Uterus (tissue), 4 donors: Measurements from ENCODE around the gene TWIST2. TPM values are rescaled to one million over a fixed set of nuclear protein-coding genes. Genes with fewer than 3 reads are reported as not detected.
A peak's percentile ranks its signal among the peaks of the same experiment; 100 is the strongest.

Source experiments
- DNase-seq, 2 donors: peaks; one replicate each; pipeline ENCODE4 v3.0.0-alpha.2; 2019 to 2020
- H3K27ac ChIP-seq, 2 donors: fragments of 200-600 bp; sonication (generic); 1 replicate in 1 of 2; 2 replicates in 1 of 2; pipeline ENCODE4 v1.5.1; 2016 to 2018
- H3K27me3 ChIP-seq, 2 donors: fragments of 200-600 bp; sonication (generic); one replicate each; pipeline ENCODE4 v1.5.1; 2018 to 2019; ENCODE audit warnings: control low read depth in 1 of 2
- H3K36me3 ChIP-seq, 2 donors: fragments of 200-600 bp; sonication (generic); one replicate each; pipeline ENCODE4 v1.5.1; 2019; ENCODE audit warnings: control low read depth in 1 of 2
- H3K4me1 ChIP-seq, 2 donors: fragments of 200-600 bp; sonication (generic); one replicate each; pipeline ENCODE4 v1.5.1; 2018 to 2019; ENCODE audit warnings: control low read depth in 1 of 2
- H3K4me3 ChIP-seq, 2 donors: fragments of 200-600 bp; sonication (generic); 1 replicate in 1 of 2; 2 replicates in 1 of 2; pipeline ENCODE4 v1.5.1; 2018 to 2019; ENCODE audit warnings: mild to moderate bottlenecking in 1 of 2
- H3K9me3 ChIP-seq, 2 donors: fragments of 200-600 bp; sonication (generic); one replicate each; pipeline ENCODE4 v1.5.1; 2019; ENCODE audit warnings: control low read depth in 1 of 2
- POLR2A ChIP-seq, 2 donors: fragments of 450-650 bp; IDR thresholded peaks; one replicate each; pipeline ENCODE4 v1.6.1; 2016; ENCODE audit warnings: antibody characterized with exemption in 2 of 2, mild to moderate bottlenecking in 1 of 2, moderate library complexity in 1 of 2
- intact Hi-C: fragments of 100-400 bp; cut with DNase I; formaldehyde crosslinking; loops from one replicate; pipeline ENCODE4 v1.15.1; 2023; ENCODE audit warnings: low total_unique reads
- total RNA-seq, 4 donors: library from RNA; depleted of rRNA in 3 of 4; stranded (reverse); fragments of >200 nt in 3 of 4; gene quantifications; one replicate each; pipeline versions ENCODE4 v1.1.0 to v1.2.4, GENCODE V29; 2014 to 2023
- TF ChIP-seq, protein P1 (sequence below), 4 experiments: fragments of 200-600 bp in 2 of 4; fragments of 450-650 bp in 2 of 4; sonication (generic) in 2 of 4; IDR thresholded peaks; one replicate each; pipeline ENCODE4 v1.5.1; 2016 to 2019; ENCODE audit warnings: antibody characterized with exemption in 4 of 4, mild to moderate bottlenecking in 2 of 4, moderate library complexity in 1 of 4
- donor health status: DM: yes; HTN: yes; CAD: no.

Gene TWIST2
- total RNA-seq, 4 donors from 2014 or later = 28.1 to 199 (median 63.9) TPM

GRCh38 chr2:238903141-238903540 is 55.3 kb downstream of the TWIST2 start:
- H3K4me1 ChIP-seq = peaks cover 8 to 12% of the 10 kb centered on the region in 2 donors
- no peak for DNase-seq
- no peak overlapping the region for H3K27ac ChIP-seq
- no peaks in the 10 kb centered on the region for H3K27me3 ChIP-seq
- H3K36me3 ChIP-seq = no peaks in the 10 kb centered on the region
- intact Hi-C loops = loop anchor here (5.0 kb wide), 1 partner anchor 61 kb away; no protein-coding TSS in a partner anchor
- no peaks in the 10 kb centered on the region for H3K9me3 ChIP-seq
- TF ChIP-seq, protein P1, sequence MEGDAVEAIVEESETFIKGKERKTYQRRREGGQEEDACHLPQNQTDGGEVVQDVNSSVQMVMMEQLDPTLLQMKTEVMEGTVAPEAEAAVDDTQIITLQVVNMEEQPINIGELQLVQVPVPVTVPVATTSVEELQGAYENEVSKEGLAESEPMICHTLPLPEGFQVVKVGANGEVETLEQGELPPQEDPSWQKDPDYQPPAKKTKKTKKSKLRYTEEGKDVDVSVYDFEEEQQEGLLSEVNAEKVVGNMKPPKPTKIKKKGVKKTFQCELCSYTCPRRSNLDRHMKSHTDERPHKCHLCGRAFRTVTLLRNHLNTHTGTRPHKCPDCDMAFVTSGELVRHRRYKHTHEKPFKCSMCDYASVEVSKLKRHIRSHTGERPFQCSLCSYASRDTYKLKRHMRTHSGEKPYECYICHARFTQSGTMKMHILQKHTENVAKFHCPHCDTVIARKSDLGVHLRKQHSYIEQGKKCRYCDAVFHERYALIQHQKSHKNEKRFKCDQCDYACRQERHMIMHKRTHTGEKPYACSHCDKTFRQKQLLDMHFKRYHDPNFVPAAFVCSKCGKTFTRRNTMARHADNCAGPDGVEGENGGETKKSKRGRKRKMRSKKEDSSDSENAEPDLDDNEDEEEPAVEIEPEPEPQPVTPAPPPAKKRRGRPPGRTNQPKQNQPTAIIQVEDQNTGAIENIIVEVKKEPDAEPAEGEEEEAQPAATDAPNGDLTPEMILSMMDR (IDR thresholded peaks at IDR 0.05) = no peak
- no peak for TF ChIP-seq POLR2A (IDR thresholded peaks at IDR 0.05)
- H3K4me3 ChIP-seq = no peak overlapping the region

- intact Hi-C loops = loop anchor here (5.0 kb wide), 1 partner anchor 62 kb away; no protein-coding TSS in a partner anchor
- peaks cover 7 to 8% of the 10 kb centered on the region in 2 donors for H3K4me1 ChIP-seq
- DNase-seq = no peak
- no peak overlapping the region for H3K4me3 ChIP-seq
- TF ChIP-seq POLR2A (IDR thresholded peaks at IDR 0.05) = no peak
- no peaks in the 10 kb centered on the region for H3K9me3 ChIP-seq
- no peaks in the 10 kb centered on the region for H3K27me3 ChIP-seq
- peak overlapping the region in 1 of 2 donors; percentile 13 for H3K27ac ChIP-seq
- H3K36me3 ChIP-seq = no peaks in the 10 kb centered on the region
These were observed 56.3 kb downstream of the TWIST2 start for GRCh38 chr2:238904177-238904576.

DNA sequence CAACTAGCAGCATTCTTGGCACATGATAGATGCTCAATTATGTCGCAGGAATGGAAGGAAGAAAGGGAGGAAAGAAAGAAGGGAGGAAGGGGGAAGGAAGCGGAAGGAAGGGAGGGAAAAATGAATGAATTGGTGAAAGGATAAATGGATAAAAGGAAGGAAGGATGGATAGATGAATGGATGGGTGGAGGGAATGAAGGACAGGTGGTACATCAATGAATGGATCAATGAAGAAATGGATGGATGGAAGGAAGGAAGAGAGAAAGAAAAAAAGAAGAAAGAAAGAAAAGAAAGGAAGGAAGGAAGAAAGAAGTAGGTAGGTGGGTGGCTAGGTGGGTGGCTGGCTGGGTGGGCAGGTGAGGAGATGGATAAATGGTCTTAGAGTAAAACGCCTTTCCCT is 56.8 kb downstream of the TWIST2 start:
- Histone ChIP-seq H3K27ac (peak overlapping the region in 1 of 2 donors; percentile 13), H3K9me3 (no peaks in the 10 kb centered on the region), H3K4me1 (peaks cover 7 to 8% of the 10 kb centered on the region in 2 donors), H3K36me3 (no peaks in the 10 kb centered on the region), H3K27me3 (no peaks in the 10 kb centered on the region), H3K4me3 (no peak overlapping the region)
- TF ChIP-seq POLR2A (IDR thresholded peaks at IDR 0.05) = no peak
- TF ChIP-seq, protein P1 (IDR thresholded peaks at IDR 0.05) = no peak
- no peak for DNase-seq
- intact Hi-C loops = loop anchor here (5.0 kb wide), 1 partner anchor 62 kb away; no protein-coding TSS in a partner anchor

GRCh38 chr2:238905224-238905623 is 57.3 kb downstream of the TWIST2 start:
- intact Hi-C loops = no loop called here
- DNase-seq = peak; percentile 48 to 52

DNA sequence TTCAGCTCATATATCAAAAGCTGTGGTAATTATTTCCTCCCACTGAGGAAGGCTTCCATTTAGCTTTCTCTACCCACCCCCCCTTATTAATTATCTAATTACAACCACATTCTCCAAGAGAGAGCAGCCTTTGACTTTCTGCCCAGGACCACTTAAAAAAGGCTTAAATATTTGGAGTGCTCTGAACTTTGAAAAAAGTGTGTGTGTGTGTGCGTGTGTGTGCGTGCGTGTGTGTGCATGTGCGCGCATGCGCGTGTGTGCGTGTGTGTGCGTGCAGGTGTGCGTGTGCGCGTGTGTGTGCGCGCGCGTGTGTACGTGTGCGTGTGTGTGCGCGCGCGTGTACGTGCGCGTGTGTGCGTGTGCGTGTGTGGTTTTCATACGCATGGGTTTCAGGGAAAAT is 57.8 kb downstream of the TWIST2 start:
- Histone ChIP-seq H3K36me3 (no peaks in the 10 kb centered on the region), H3K4me3 (no peak overlapping the region), H3K9me3 (no peaks in the 10 kb centered on the region), H3K27me3 (no peaks in the 10 kb centered on the region), H3K4me1 (peaks cover 7 to 8% of the 10 kb centered on the region in 2 donors), H3K27ac (peak overlapping the region; percentile 12 to 42)
- DNase-seq = no peak
- intact Hi-C loops = no loop called here
- no peak for TF ChIP-seq POLR2A (IDR thresholded peaks at IDR 0.05)
- TF ChIP-seq, protein P1 (IDR thresholded peaks at IDR 0.05) = no peak

More at GRCh38 chr2:238905224-238905623, 57.3 kb downstream of the TWIST2 start:
- Histone ChIP-seq H3K27ac (peak overlapping the region; percentile 12 to 42), H3K36me3 (no peaks in the 10 kb centered on the region), H3K4me3 (no peak overlapping the region), H3K9me3 (no peaks in the 10 kb centered on the region), H3K4me1 (peaks cover 7 to 8% of the 10 kb centered on the region in 2 donors), H3K27me3 (no peaks in the 10 kb centered on the region)
- no peak for TF ChIP-seq POLR2A (IDR thresholded peaks at IDR 0.05)
- TF ChIP-seq, protein P1 (IDR thresholded peaks at IDR 0.05) = no peak
